Stimulated activated CD8-positive, alpha-beta memory T cell treated with anti-CD3 and anti-CD28 coated beads, Interleukin-4, amount 100 ng/mL, for 24 hours (primary cell): ENCODE data around the gene GPR107.

Experiments
- DNase-seq: peaks from one replicate; pipeline ENCODE4 v3.0.0-alpha.2; 2020; ENCODE audit warnings: low read depth

The GPR107 gene

DNA sequence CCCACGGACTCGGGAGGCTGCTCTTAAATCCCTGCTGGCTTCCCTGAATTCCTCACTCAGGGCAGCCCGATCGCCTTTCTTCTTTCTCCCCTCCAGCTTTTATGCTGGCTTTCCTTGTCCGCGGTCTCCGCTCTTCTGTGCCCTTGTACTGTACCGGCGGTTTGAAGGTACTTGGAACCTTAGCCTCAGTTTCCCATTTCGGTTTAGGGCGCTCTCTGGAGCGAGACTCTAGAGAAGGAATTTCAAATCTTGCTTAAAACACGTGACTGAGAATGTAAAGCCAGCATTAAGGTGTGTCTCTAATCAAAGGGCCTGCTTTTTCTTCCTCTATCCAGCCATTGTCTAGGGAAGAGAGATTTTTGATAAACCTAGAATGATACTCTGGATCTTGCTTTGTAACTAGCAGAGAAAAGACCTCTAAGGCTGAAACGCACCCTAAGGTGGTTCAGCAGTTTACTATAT is 650 bp downstream of the GPR107 start:
- DNase-seq = no peak

DNA sequence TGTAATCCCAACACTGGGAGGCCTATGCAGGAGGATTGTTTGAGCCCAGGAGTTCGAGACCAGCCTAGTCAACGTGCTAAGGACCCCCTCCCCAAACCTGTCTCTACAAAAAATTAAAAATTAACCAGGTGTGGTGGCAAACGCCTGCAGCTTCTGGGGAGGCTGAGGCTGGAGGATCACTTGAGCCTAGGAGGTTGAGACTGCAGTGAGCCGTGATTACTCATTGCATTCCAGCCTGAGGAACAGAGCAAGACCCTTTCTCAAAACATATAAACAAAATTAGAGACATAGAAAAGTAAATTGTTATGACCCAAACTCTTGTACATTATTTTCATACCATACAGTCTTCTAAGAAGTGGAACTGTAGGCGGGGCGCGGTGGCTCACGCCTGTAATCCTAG is 1.1 kb downstream of the GPR107 start:
- DNase-seq = no peak

DNA sequence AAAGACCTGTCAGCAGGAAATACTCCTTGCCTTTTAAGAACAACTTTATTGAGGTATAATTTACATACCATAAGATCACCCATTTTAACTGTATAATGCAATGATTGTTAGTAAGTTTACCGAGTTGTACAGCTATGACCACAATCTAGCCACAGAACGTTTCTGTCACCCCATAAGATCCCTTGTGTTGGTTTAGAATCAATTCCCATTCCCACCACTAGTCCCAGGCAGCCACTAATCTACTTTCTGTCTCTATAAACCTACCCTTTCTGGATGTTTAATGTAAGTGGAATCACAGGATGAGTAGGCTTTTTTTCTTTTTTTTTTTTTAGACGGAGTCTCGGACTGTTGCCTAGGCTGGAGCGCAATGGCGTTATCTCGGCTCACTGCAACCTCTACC is 4.4 kb downstream of the GPR107 start:
- no peak for DNase-seq

DNA sequence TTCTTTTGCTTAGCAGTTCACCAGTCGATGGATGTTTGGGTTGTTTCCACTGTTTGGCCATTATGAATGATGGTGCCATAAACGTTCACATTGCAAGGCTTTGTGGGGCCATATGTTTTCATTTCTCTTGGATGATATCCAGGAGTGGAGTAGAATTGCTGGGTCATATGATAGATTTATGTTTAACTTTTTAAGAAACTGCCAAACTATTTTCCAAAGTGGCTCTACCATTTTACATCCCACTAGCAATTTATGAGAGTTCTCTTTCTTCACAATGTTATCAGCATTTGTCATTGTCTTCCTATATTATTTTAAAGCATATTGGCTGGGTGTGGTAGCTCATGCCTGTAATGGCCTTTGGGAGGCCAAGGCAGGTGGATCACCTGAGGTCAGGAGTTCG is 5.2 kb downstream of the GPR107 start:
- no peak for DNase-seq

DNA sequence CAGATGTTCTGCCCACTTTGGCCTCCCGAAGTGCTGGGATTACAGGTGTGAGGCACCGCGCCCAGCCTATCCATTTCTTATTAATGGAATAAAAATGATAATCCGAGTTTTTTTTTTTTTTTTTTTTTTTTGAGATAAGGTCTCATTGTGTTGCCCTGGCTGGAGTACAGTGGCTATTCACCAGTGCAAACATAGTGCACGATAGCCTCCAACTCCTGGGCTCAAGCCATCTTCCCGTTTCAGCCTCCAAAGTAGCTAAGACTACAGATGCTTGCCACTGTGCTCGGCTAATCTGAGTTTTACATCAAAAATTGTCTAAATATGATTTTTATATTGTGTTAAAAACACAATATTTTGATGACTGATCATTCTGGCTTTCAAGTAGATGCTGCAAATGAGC is 6.6 kb downstream of the GPR107 start:
- DNase-seq = no peak

DNA sequence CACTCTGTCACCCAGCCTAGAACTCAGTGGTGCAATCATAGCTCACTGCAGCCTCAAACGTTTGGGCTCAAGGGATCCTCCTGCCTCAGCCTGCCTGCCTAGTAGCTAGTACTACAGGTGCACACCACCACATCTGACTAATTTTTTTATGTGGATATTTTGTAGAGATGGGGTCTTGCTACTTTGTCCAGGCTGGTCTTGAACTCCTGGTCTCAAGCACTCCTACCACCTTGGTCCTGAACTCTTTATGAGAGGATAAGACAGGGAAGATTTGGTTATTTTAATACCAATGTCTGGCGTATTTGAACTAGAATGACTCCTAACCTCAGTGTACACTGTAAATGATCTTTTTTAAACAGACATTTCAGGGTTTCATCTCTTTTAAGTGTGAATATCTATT is 9.0 kb downstream of the GPR107 start:
- no peak for DNase-seq

DNA sequence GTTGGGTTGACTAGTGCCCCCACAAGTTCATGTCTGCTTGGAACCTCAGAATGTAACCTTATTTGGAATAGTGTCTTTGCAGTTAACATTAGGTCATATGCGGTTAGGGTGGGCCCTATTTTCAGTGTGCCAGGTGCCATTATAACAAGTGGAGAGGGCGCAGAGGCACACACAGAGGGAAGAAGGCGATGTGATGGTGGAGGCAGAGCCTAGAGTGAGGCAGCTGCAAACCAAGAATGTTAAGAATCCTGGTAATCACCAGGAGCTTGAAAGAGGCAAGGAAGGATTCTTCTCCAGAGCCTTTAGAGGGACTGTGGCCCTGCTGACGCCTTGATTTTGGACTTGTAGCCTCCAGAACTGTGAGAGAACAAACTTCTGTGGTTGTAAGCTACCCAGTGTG is 10.9 kb downstream of the GPR107 start:
- DNase-seq = no peak

DNA sequence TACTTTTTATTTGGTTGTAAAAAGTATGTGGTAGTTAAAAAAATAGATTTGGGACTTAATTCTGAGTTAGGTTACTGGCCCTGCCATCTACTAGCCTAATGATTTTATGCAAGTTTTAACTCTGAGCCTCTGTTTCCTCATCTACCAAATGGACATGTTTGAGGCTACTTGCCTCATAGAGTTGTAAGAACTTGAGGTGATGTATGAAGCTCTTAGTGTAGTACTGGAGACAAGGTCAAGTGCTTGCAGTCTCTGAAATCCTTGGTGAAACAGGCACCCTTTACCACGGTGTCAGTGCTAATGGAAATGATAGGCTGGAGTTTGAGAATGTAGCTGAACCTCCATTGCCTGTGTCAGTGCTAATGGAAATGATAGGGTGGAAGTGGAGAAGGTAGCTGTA is 15.3 kb downstream of the GPR107 start:
- no peak for DNase-seq

DNA sequence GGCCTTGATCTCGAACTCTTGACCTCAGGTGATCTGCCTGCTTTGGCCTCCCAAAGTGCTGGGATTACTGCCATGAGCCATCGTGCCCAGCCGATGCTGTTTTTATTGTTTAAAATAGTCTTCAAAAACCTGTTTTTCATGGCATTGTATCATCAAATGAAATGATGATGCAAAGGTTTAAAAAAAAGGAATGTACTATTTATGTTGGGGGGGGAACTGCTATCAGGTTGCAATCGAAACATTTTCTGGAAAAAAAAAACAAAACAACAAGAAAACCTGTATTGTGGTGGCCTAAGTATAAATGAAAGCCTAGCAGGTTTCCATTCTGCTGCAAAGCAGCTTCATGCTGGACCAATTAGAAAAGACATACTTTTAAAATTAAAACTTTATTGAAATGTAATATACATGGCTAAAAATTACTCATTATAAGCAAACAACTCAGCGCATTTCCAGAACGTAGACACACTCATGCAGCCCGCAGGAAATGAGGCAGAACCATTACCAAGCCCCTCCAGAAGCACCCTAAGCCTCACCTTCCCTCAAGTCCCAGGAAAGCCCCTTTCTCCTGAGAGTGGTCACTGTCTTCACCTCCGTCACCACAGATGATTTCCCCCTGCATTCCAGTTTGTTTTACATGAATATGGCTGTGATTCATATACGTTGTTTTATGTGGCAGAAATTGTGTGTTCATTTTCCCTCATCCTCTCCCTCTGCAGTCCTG is 19.0 kb downstream of the GPR107 start:
- DNase-seq = no peak

DNA sequence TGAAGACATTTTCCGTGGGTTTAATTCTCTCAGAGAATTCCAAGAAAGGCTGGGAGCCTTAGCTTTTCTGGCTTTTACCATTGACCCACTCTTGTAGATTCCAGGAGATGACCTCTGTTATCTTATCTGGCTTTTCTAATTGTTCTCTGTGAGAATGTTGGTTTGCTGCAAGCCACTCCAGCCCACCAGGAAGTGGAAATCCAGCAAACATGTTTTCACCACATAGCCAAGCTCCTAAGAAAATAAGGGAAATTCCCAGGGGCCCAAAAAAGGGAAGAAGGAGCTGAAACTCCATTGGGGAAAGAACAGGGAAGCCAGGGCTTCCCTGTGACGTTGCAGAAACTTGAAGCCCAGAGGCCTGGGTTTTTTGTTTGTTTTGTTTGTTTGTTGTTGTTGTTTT is 19.7 kb downstream of the GPR107 start:
- DNase-seq = no peak

DNA sequence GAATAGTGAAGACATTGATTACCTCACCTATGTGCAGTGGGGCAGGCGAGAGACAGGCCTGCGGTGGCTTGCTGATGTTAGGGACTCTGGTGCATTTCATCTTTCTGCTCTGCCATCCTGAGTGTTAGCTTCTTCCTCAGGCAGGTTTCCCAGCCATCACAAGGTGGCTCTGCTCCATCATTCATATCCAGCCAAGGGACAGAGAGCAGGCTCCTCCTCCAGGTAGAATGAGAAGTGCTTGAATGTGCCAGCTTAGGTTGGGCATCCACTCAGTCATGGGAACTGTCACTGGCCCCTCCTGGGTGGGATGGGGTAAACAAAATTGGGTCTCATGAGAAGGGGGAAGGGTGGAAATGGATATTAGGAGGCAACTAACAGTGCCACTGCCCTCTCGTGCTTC is 24.8 kb downstream of the GPR107 start:
- DNase-seq = no peak

DNA sequence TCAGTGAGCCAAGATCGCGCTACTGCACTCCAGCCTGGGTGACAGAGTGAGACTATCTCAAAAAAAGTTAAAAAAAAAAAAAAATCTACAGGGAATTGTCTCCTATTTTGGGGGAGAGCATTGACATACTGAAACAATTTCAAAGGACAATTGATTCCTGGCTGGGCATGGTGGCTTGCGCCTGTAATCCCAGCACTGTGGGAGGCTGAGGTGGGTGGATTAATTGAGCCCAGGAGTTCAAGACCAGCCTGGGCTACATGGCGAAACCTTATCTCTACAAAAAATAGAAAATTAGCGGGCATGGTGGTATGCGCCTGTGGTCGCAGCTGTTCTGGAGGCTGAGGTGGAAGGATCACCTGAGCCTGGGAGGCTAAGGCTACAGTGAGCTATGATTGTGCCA is 30.6 kb downstream of the GPR107 start:
- DNase-seq = no peak

DNA sequence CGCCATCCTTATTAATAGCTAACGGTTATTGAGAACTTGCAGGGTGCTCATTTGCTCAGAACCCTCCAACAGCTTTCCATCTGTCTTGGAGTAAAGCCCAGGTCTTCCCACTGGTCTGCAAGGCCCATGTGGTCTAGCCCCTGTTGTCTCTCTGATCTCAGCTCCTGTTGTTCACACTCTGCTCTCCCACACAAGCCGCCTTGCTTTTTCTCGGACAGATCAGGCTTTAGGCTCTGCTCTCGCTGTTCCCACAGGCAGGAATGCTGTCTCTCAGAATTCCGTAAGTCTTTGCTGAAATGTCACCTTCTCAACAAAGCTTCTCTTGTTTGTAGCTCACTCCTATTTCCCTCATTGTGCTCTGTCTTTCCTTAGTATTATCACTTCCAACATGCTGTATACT is 34.3 kb downstream of the GPR107 start:
- no peak for DNase-seq

DNA sequence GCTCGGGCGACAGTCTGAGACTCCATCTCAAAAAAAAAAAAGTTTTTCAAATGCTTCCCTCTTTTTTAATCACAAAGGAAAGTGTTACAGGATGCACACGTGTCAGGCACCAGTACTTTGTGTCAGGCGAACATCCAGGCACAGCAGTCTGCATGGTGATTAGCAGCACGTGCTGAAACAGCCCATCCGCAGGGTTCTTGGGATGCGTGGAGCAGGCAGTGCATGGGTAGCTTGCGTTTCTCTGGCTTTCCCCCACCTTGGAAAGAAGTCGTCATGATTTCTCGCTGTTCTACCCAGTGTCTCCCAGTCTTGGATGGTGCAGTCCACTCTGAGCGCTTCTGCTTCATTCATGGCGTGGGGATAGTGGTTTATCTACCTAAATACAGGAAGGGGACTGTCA is 35.4 kb downstream of the GPR107 start:
- no peak for DNase-seq

DNA sequence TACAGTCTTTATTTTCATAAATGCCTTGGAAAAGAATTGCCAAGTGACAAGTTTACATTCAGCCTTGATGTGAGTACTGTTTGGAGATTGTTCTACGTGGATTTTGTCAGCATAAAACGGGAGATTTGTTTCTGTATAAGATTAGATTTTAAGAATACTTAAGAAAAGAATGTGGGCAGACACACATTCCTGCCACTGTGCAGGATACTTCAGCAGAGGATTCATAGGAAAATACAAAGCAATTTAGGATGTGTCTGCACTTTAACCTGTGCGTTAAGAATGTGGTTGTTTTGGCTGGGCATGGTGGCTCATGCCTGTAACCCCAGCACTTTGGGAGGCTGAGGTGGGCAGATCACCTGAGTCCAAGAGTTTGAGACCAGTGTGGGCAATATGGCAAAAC is 37.2 kb downstream of the GPR107 start:
- no peak for DNase-seq

DNA sequence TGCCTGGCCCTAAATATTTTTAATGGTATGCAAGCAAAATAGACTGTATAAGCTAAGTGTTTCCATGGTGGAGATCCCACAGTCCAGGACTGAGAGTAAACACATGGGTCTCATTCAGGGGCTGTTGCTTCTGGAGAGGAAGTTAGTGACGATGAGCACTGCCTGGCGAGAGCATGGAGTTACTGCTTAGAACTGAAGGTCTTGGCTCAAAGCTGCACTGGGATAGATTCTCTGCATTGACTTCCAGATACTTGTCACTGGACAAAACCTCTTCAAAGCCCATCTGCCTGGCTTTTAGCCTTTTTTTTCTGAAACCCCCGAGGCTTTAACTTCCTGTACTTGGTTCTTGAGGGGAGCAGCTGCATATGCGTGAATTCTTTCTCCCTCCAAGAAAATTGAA is 39.2 kb downstream of the GPR107 start:
- DNase-seq = no peak

DNA sequence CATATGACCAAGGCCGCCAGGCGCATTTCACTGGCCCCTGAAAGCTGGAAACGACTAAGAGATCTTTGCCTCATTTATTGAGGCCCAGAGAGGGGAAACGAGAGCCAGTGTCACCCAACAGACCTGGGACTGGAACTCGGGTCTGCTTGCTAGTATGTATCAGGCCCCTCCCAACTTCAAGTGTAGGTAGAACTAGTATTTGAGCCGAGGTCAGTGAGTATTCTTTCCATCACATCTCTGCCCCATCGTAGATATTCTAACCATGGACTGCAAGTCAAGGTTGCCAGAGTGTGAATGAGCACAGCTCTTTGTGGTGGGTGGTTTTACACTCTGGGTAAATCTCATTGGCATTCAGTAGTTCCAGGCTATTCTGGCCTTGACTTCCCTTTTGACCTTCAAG is 42.2 kb downstream of the GPR107 start:
- DNase-seq = no peak

DNA sequence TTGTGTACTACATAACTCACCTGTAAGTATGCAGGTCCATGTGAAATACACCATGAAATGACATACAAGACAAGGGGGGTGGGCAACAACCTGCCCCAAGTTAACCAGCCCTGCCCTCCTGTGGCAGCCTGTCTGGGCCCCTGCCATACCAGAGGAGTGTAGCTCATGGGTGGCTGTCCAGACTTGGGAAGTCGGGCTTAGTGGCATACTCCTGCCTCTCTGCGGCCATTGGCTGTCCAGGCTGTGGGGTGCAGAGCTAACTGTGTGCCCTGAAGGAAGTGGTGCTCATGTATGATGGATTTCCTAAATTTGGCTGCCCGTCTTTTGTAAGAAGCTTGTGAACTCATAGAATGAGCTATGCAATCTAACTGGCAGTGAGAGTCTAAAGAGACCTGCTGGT is 47.0 kb downstream of the GPR107 start:
- DNase-seq = no peak

DNA sequence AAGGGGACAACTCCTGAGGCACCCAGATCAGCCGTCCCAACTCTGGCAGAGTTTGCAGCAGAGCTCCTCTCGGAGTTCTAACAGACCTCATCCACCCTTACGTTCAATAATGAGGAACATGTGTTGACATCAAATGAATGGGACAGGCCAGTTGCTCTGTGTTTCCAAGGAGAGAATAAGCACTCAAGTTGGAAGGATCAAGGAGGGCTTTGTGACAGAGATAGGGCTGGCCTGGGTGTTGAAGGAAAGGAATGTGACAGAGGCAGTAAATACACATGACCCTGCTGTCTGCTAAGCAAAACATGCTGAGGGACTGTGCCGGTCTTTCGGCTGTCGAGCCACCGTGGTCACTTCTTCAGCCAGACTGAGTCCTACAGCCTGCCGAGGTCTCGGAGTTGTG is 48.2 kb downstream of the GPR107 start:
- no peak for DNase-seq

DNA sequence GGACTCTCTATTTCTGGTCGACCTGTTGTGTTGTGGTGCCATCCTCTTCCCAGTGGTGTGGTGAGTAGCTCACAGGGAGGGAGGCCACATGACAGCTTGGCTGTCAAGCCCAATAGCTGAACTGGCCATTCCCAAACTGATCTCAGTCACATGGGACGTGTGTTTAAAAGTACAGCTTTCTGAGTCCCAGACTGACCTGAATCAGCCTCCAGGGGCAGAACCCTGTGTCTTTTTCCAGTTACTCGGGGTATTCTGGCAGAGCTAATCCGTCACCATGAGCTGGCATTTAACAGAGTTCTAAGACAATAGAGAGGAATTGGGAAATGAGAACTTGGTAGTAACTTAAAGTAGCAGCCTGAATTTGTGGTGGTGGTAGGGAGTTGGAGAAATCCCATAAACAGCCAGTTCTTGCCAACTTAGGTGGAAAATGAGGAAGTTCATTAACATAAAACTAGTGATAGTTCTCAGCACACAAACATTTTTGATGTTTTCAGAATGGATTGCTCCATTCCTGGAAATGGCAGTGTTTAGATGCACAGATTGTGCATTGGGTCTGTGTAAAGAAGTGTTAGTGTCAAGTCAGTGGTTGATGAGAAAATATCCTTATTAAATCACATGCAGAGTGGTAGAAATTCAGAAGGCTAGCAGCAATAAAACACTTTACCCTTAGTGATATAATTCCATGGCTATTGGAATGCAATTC is 50.9 kb downstream of the GPR107 start:
- DNase-seq = no peak

DNA sequence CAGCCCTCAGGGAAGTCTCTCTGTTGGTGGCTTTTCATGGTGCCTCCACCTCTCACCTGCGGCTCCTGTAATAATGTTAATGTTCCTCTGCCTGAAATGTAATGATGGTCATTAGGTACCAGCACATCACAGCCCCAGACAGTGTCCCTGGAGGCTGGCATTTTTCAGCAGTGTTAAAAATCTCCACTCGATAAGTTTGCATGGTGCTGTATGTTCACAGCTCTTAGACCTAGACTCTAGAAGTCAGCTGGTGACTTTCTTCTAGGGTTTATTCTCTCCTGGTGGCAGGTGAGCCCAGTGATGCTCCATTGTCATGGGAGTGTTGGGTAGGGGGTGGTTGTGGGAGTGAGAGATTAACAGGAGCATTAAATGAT is 53.1 kb downstream of the GPR107 start:
- no peak for DNase-seq

DNA sequence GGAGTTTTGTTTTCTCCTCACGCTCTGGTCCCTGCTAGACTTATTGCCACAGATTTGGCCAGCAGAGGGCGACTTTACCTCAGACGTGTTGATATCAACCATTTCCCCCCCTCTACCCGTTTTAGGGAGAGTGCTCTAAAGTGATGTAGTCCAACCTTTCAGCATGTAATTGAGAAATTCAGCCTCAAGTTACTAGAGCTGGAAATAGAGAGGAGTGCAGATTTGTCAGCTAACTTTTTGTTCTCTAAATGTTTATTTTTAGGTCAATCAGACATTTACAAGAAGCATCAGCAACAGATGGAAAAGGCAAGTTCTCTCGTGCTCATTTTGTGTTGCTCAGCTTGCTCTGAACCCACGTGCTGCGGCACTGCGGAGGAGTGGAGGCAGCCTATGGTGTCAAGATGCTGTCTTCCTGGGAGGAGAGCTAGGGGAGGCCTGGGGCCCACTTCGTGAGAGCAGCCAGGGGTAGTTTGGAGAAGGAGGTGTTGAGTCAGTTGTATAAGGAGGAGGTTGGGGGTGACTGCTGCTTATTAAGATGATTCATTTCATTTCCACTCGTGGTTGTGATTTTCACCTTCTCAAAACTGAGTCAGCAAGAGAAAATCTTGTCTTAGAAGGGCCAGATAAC is 53.6 kb downstream of the GPR107 start:
- peak; percentile 75 for DNase-seq

DNA sequence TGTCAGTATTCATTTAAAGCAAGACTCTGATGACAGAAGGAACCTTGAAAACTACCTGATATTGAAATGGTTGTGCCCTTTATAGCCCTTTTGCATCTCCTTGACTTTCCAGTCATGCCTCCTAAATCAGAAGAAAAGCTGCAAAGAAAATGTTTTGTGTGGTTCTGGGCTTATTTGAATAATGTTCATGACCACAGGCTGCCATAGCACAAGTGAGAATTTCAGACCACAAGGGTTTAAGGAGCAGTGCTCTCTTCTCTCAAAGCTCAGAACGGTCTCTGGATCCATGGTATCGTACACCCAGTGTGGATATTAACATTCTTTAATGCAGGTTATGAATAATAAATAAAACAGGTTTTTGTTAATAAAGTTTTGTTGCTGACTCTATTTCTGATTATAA is 54.2 kb downstream of the GPR107 start:
- no peak for DNase-seq

DNA sequence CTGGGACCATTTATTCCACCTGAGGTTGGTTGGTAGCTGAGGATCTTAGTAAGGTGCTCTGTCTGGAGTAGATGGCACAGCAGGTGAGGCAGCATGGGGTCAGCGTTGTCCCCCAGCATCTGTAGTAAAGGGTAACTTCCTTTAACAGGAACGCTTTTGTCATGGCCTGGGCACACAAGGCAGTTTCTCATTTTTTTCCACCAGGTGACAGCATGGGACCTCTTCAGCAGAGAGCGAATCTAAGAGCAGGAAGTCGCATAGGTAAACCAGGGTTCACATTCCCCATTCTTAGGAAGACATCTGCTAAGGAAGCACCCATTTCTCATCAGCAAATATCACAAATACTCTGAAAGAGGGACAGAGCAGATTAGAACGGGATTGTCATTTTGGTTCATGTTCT is 56.5 kb downstream of the GPR107 start:
- no peak for DNase-seq
